ENCODE data around the gene CALN1. TPM values are rescaled to one million over a fixed set of nuclear protein-coding genes. Genes with fewer than 3 reads are reported as not detected.

The CALN1 gene
- total and polyA plus RNA-seq, 9 of the 15 experiments (the other 6 are each of a cell fraction or from before 2014, with no cell fraction given): 1.4 to 7.5 (median 3.3) TPM

DNA sequence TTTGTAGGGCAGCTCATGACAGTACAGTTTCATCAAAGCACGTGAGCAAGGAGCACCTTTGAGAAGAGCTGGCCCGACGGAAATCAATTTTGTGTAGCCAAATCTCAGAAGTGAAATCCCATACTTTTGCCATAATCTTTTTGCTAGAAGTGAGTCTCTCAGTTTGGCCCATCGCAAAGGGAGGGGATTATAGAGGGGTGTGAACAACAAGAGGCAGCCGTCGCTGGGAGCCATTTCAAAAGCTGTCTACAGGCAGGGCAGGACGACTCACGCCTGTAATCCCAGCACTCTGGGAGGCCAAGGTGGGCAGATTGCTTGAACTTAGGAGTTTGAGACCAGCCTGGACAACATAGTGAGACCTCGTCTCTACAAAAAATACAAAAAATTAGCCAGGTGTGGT, 680.4 kb downstream of the CALN1 start:
- ATAC-seq (no peak), DNase-seq (ENCODE audit: extremely low read depth in 1 of 4, low spot score in 3 of 4) (no peak), FAIRE-seq (no peak)
- H3K9ac ChIP-seq (ENCODE audit: insufficient read depth in 1 of 2, low read depth in 2 of 2, low read length in 2 of 2): no peak overlapping the region
- no peaks in the 10 kb centered on the region; a peak in 1 of 5 replicates for H3K27me3 ChIP-seq (ENCODE audit: control insufficient read depth in 2 of 2, insufficient read depth in 2 of 2, low read length in 2 of 2)
- H2AFZ ChIP-seq (ENCODE audit: low read depth, low read length): no peak overlapping the region
- no peaks in the 10 kb centered on the region for H3K36me3 ChIP-seq (ENCODE audit: control insufficient read depth, insufficient read depth, low read length)
- H3K9me3 ChIP-seq (replicated peaks; ENCODE audit: control insufficient read depth, insufficient read depth, low read depth, low read length): no peaks in the 10 kb centered on the region
- no peak overlapping the region for H3K4me3 ChIP-seq
- peaks cover 0 to 4% of the 10 kb centered on the region in 2 experiments; a peak in 1 of 5 replicates for H3K4me1 ChIP-seq (replicated peaks in 1 of 2; ENCODE audit: control insufficient read depth in 2 of 2, insufficient read depth in 2 of 2, low read length in 2 of 2)
- 0 out of 2 replicates have a peak, but pooled peaks cover 3% of the 10 kb centered on the region for H4K20me1 ChIP-seq (replicated peaks; ENCODE audit: control insufficient read depth, insufficient read depth, low read length)
- POLR2A ChIA-PET: no interaction called here
- H3K4me2 ChIP-seq (ENCODE audit: insufficient read depth, low read length): no peak overlapping the region
- CTCF ChIA-PET (ENCODE audit: low intra/inter-chr PET ratio): no interaction called here
- in situ Hi-C loops (cut with MboI): no loop called here
- H3K9me1 ChIP-seq (ENCODE audit: control insufficient read depth, insufficient read depth, low read length): no peaks in the 10 kb centered on the region
- no TSS peak for BruUV-seq (replicated peaks)
- TF ChIP-seq, protein P1, sequence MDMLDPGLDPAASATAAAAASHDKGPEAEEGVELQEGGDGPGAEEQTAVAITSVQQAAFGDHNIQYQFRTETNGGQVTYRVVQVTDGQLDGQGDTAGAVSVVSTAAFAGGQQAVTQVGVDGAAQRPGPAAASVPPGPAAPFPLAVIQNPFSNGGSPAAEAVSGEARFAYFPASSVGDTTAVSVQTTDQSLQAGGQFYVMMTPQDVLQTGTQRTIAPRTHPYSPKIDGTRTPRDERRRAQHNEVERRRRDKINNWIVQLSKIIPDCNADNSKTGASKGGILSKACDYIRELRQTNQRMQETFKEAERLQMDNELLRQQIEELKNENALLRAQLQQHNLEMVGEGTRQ (CRISPR knock-in tag; IDR thresholded peaks at IDR 0.05): no peak
- TF ChIP-seq PCBP2 (IDR thresholded peaks at IDR 0.05; ENCODE audit: low read depth, low read length, poor library complexity, severe bottlenecking) (no peak), IFI16 (CRISPR knock-in tag; IDR thresholded peaks at IDR 0.05) (no peak), ZFP36 (IDR thresholded peaks at IDR 0.05; ENCODE audit: low read depth, low read length, partially characterized antibody) (no peak), KAT2B (IDR thresholded peaks at IDR 0.05; ENCODE audit: low read depth, low read length) (no peak)
- TF ChIP-seq, protein P2, sequence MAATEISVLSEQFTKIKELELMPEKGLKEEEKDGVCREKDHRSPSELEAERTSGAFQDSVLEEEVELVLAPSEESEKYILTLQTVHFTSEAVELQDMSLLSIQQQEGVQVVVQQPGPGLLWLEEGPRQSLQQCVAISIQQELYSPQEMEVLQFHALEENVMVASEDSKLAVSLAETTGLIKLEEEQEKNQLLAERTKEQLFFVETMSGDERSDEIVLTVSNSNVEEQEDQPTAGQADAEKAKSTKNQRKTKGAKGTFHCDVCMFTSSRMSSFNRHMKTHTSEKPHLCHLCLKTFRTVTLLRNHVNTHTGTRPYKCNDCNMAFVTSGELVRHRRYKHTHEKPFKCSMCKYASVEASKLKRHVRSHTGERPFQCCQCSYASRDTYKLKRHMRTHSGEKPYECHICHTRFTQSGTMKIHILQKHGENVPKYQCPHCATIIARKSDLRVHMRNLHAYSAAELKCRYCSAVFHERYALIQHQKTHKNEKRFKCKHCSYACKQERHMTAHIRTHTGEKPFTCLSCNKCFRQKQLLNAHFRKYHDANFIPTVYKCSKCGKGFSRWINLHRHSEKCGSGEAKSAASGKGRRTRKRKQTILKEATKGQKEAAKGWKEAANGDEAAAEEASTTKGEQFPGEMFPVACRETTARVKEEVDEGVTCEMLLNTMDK (IDR thresholded peaks at IDR 0.05; ENCODE audit: borderline replicate concordance, insufficient read depth, low read depth, low read length, poor library complexity, severe bottlenecking): no peak
- TF ChIP-seq, protein P3, sequence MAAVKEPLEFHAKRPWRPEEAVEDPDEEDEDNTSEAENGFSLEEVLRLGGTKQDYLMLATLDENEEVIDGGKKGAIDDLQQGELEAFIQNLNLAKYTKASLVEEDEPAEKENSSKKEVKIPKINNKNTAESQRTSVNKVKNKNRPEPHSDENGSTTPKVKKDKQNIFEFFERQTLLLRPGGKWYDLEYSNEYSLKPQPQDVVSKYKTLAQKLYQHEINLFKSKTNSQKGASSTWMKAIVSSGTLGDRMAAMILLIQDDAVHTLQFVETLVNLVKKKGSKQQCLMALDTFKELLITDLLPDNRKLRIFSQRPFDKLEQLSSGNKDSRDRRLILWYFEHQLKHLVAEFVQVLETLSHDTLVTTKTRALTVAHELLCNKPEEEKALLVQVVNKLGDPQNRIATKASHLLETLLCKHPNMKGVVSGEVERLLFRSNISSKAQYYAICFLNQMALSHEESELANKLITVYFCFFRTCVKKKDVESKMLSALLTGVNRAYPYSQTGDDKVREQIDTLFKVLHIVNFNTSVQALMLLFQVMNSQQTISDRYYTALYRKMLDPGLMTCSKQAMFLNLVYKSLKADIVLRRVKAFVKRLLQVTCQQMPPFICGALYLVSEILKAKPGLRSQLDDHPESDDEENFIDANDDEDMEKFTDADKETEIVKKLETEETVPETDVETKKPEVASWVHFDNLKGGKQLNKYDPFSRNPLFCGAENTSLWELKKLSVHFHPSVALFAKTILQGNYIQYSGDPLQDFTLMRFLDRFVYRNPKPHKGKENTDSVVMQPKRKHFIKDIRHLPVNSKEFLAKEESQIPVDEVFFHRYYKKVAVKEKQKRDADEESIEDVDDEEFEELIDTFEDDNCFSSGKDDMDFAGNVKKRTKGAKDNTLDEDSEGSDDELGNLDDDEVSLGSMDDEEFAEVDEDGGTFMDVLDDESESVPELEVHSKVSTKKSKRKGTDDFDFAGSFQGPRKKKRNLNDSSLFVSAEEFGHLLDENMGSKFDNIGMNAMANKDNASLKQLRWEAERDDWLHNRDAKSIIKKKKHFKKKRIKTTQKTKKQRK (IDR thresholded peaks at IDR 0.05; ENCODE audit: borderline replicate concordance, low read depth, low read length): no peak
- WGBS (ENCODE audit: insufficient coverage, low coverage, missing lambda C conversion rate): 0% methylated on average over 9 of the region's 9 CpGs
- intact Hi-C loops (cut with micrococcal nuclease): no loop called here
- H3K79me2 ChIP-seq (ENCODE audit: control insufficient read depth, insufficient read depth, low read length): no peaks in the 10 kb centered on the region
- H3K27ac ChIP-seq (ENCODE audit: extremely low read depth, low read depth, low read length): no peak overlapping the region
